ENCODE data around the gene LRGUK.
A peak's percentile ranks its signal among the peaks of the same experiment; 100 is the strongest.

DNA sequence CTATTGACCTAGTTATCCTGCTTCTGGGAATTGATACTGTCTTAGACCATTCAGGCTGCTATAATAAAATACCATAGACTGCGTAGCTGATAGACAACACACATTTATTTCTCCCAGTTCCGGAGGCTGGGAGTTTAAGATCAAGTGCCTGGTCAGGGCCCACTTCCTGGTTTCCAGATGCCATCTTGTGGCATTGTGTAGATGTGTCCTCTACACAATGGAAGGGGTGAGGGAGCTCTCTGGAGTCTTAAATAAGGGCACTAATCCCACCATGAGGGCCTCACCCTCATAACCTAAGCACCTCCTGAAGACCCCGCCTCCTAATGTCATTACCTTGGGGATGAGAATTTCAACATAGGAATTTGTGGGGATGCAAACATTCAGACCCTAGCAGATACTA is 127.2 kb downstream of the LRGUK start:
- TF ChIP-seq POLR2A (IDR thresholded peaks at IDR 0.05; ENCODE audit: control extremely low read depth in 1 of 2, low read depth in 2 of 2, low read length in 2 of 2) (no peak), TAF1 (IDR thresholded peaks at IDR 0.05; ENCODE audit: low read depth, low read length) (no peak)
- TF ChIP-seq, protein P1, sequence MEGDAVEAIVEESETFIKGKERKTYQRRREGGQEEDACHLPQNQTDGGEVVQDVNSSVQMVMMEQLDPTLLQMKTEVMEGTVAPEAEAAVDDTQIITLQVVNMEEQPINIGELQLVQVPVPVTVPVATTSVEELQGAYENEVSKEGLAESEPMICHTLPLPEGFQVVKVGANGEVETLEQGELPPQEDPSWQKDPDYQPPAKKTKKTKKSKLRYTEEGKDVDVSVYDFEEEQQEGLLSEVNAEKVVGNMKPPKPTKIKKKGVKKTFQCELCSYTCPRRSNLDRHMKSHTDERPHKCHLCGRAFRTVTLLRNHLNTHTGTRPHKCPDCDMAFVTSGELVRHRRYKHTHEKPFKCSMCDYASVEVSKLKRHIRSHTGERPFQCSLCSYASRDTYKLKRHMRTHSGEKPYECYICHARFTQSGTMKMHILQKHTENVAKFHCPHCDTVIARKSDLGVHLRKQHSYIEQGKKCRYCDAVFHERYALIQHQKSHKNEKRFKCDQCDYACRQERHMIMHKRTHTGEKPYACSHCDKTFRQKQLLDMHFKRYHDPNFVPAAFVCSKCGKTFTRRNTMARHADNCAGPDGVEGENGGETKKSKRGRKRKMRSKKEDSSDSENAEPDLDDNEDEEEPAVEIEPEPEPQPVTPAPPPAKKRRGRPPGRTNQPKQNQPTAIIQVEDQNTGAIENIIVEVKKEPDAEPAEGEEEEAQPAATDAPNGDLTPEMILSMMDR (IDR thresholded peaks at IDR 0.05; ENCODE audit: control extremely low read depth in 1 of 3, insufficient read depth in 1 of 3, low read depth in 1 of 3, low read length in 3 of 3): peak in 2 of 3 experiments; percentile 26 to 37; a peak in 3 of 4 replicates
